GM23338 (cell line): ENCODE results near the gene SP8.
A peak's percentile ranks its signal among the peaks of the same experiment; 100 is the strongest.

Experiments
- CREB1 ChIP-seq: fragments of 250-450 bp; sonication (Bioruptor Pico); IDR thresholded peaks from 2 replicates; pipeline ENCODE4 v1.5.0; 2020; ENCODE audit warnings: low read depth, mild to moderate bottlenecking, moderate library complexity
- EZH2 ChIP-seq: fragments of 200-600 bp; sonication (generic); IDR thresholded peaks from one replicate; pipeline ENCODE4 v1.8.0; 2017; ENCODE audit warnings: antibody characterized with exemption, mild to moderate bottlenecking, low read depth; ENCODE audit not compliant: unreplicated experiment
- EZH2phosphoT487 ChIP-seq: fragments of 200-600 bp; sonication (generic); IDR thresholded peaks from one replicate; pipeline ENCODE4 v1.8.1; 2018; ENCODE audit warnings: antibody characterized with exemption; ENCODE audit not compliant: unreplicated experiment
- JUNB ChIP-seq: IDR thresholded peaks from one replicate; pipeline ENCODE4 v1.6.1; 2016; ENCODE audit warnings: antibody characterized with exemption; ENCODE audit not compliant: unreplicated experiment
- NANOG ChIP-seq: IDR thresholded peaks from 2 replicates; pipeline ENCODE4 v1.6.1; 2016; ENCODE audit warnings: antibody characterized with exemption, borderline replicate concordance
- POLR2AphosphoS5 ChIP-seq: IDR thresholded peaks from 2 replicates; pipeline ENCODE4 v1.6.1; 2016; ENCODE audit warnings: antibody characterized with exemption, low read depth
- REST ChIP-seq: IDR thresholded peaks from one replicate; pipeline ENCODE4 v1.6.1; 2018; ENCODE audit warnings: antibody characterized with exemption; ENCODE audit not compliant: unreplicated experiment
- TF ChIP-seq, protein P1 (sequence below), 2 experiments: fragments of 200-600 bp in 1 of 2; sonication (generic) in 1 of 2; conservative IDR thresholded peaks; 2 replicates each; pipeline versions ENCODE4 v1.5.1 to v1.6.1; 2016 to 2017; ENCODE audit warnings: antibody characterized with exemption in 2 of 2, low read depth in 2 of 2, mild to moderate bottlenecking in 2 of 2, moderate library complexity in 1 of 2

DNA sequence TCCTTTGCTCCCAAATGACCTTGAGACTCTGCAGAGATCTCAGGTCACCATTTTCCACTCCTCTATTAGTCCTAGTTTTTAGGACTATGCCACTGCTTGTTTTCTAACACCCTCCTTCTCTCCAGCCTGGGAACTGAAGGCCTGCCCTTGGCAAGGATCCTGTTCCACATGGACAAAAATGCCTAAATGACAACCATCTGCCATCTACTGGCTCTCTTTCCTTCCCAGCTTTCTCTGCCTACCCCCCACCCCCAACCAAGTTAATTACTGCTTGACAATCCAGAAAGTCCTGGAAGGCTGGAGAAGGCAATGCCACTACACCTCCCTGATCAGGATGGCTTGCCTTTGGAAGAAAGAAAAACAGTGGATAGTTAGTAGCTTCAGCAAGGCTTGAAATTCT lies 44.8 kb upstream of the SP8 start:
- TF ChIP-seq NANOG: no peak
- TF ChIP-seq, protein P1, sequence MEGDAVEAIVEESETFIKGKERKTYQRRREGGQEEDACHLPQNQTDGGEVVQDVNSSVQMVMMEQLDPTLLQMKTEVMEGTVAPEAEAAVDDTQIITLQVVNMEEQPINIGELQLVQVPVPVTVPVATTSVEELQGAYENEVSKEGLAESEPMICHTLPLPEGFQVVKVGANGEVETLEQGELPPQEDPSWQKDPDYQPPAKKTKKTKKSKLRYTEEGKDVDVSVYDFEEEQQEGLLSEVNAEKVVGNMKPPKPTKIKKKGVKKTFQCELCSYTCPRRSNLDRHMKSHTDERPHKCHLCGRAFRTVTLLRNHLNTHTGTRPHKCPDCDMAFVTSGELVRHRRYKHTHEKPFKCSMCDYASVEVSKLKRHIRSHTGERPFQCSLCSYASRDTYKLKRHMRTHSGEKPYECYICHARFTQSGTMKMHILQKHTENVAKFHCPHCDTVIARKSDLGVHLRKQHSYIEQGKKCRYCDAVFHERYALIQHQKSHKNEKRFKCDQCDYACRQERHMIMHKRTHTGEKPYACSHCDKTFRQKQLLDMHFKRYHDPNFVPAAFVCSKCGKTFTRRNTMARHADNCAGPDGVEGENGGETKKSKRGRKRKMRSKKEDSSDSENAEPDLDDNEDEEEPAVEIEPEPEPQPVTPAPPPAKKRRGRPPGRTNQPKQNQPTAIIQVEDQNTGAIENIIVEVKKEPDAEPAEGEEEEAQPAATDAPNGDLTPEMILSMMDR (conservative IDR thresholded peaks at IDR 0.05; ENCODE audit: low read depth in 2 of 2): peak in 1 of 2 experiments; percentile 35; a peak in 1 of 4 replicates
- no peak for TF ChIP-seq POLR2AphosphoS5
- TF ChIP-seq EZH2phosphoT487: no peak
- no peak for TF ChIP-seq EZH2
- no peak for TF ChIP-seq REST
- no peak for TF ChIP-seq CREB1
- TF ChIP-seq JUNB: no peak
